HG03521 (cell line): ENCODE data around the gene NEUROD2.

Experiments
- ATAC-seq: cut with Tn5 transposase; IDR thresholded peaks from one replicate; pipeline ENCODE4 v1.9.1; 2021; ENCODE audit warnings: mild to moderate bottlenecking, moderate library complexity; ENCODE audit not compliant: unreplicated experiment

The NEUROD2 gene

GRCh38 chr17:39581759-39582085, 26.0 kb downstream of the NEUROD2 start:
- ATAC-seq, result no peak

GRCh38 chr17:39581071-39581758, 26.5 kb downstream of the NEUROD2 start:
- ATAC-seq, result no peak

- no peak for ATAC-seq
Observed at GRCh38 chr17:39580082-39580468, 27.6 kb downstream of the NEUROD2 start.

GRCh38 chr17:39579318-39580081, 28.2 kb downstream of the NEUROD2 start:
- no peak for ATAC-seq

GRCh38 chr17:39578272-39578671, 29.4 kb downstream of the NEUROD2 start:
- no peak for ATAC-seq

- ATAC-seq, result no peak
Observed at GRCh38 chr17:39576187-39576586, 31.5 kb downstream of the NEUROD2 start.

GRCh38 chr17:39573447-39574298, 34.0 kb downstream of the NEUROD2 start:
- no peak for ATAC-seq

- no peak for ATAC-seq
Observed at GRCh38 chr17:39572121-39572520, 35.6 kb downstream of the NEUROD2 start.

GRCh38 chr17:39569126-39569525, 38.6 kb downstream of the NEUROD2 start:
- no peak for ATAC-seq

GRCh38 chr17:39568702-39569101, 39.0 kb downstream of the NEUROD2 start:
- ATAC-seq, result no peak

- no peak for ATAC-seq
Observed at GRCh38 chr17:39566094-39566850, 41.4 kb downstream of the NEUROD2 start.

GRCh38 chr17:39564211-39564848, 43.4 kb downstream of the NEUROD2 start:
- no peak for ATAC-seq

- no peak for ATAC-seq
Observed at GRCh38 chr17:39563476-39563875, 44.2 kb downstream of the NEUROD2 start.

- no peak for ATAC-seq
Observed at GRCh38 chr17:39562976-39563375, 44.7 kb downstream of the NEUROD2 start.

GRCh38 chr17:39562395-39562794, 45.3 kb downstream of the NEUROD2 start:
- no peak for ATAC-seq

- no peak for ATAC-seq
Observed at GRCh38 chr17:39556423-39556822, 51.3 kb downstream of the NEUROD2 start.

GRCh38 chr17:39555368-39555767, 52.4 kb downstream of the NEUROD2 start:
- no peak for ATAC-seq
